Measurements from ENCODE around the gene IQGAP2.

Gene IQGAP2

GRCh38 chr5:76755779-76756637 lies 352.9 kb downstream of the IQGAP2 start:
- H3K27ac ChIP-seq = no peak overlapping the region
- no peaks in the 10 kb centered on the region for H3K36me3 ChIP-seq (replicated peaks)
- no peak overlapping the region for H3K4me3 ChIP-seq (ENCODE audit: low read depth, low read length)
- TF ChIP-seq CTCF (IDR thresholded peaks at IDR 0.05; ENCODE audit: low read depth, low read length, missing control alignments) = no peak
- no peak for DNase-seq
- in situ Hi-C loops (cut with HindIII; ENCODE audit: low pct_ligation_motif_present, low sequenced_read_pairs) = no loop called here
- no peaks in the 10 kb centered on the region for H3K27me3 ChIP-seq (replicated peaks)

- no peak overlapping the region for H3K4me3 ChIP-seq (ENCODE audit: low read depth, low read length)
- no peaks in the 10 kb centered on the region for H3K36me3 ChIP-seq (replicated peaks)
- no peaks in the 10 kb centered on the region for H3K27me3 ChIP-seq (replicated peaks)
- in situ Hi-C loops (cut with HindIII; ENCODE audit: low pct_ligation_motif_present, low sequenced_read_pairs) = no loop called here
- no peak overlapping the region for H3K27ac ChIP-seq
- DNase-seq = no peak
- TF ChIP-seq CTCF (IDR thresholded peaks at IDR 0.05; ENCODE audit: low read depth, low read length, missing control alignments) = no peak
Measured at GRCh38 chr5:76757049-76757448, 354.0 kb downstream of the IQGAP2 start.

Measured in brain microvascular endothelial cell (primary cell).